GM23338 (cell line): ENCODE results near the gene AGAP1. TPM values are rescaled to one million over a fixed set of nuclear protein-coding genes. Genes with fewer than 3 reads are reported as not detected.
A peak's percentile ranks its signal among the peaks of the same experiment; 100 is the strongest.

Source experiments
- ATAC-seq: fragments of 200-7000 bp; cut with Tn5 transposase; 3 replicates; pipeline ENCODE4 v1.9.1; 2020
- DNase-seq: peaks from one replicate; pipeline ENCODE4 v3.0.0-alpha.2; 2015; ENCODE audit warnings: low spot score
- H2AFZ ChIP-seq: fragments of 200-600 bp; sonication (generic); 2 replicates; pipeline ENCODE4 v1.8.0; 2016; ENCODE audit warnings: antibody characterized with exemption, mild to moderate bottlenecking, moderate library complexity
- H3F3A ChIP-seq: fragments of 200-600 bp; sonication (generic); replicated peaks from 2 replicates; pipeline ENCODE4 v1.8.0; 2017; ENCODE audit warnings: antibody characterized with exemption, mixed run types, low read depth
- H3K27ac ChIP-seq: fragments of 200-600 bp; sonication (generic); 2 replicates; pipeline ENCODE4 v1.6.1; 2016; ENCODE audit warnings: low read depth
- H3K27me3 ChIP-seq: fragments of 200-600 bp; sonication (generic); 2 replicates; pipeline ENCODE4 v1.8.0; 2016; ENCODE audit warnings: mild to moderate bottlenecking, mixed run types, moderate library complexity; ENCODE audit not compliant: insufficient read depth
- H3K36me3 ChIP-seq: fragments of 200-600 bp; sonication (generic); 2 replicates; pipeline ENCODE4 v1.8.0; 2016; ENCODE audit warnings: mild to moderate bottlenecking; ENCODE audit not compliant: insufficient read depth
- H3K4me1 ChIP-seq: fragments of 200-600 bp; sonication (generic); 2 replicates; pipeline ENCODE4 v1.8.0; 2016; ENCODE audit warnings: mild to moderate bottlenecking, moderate library complexity; ENCODE audit not compliant: insufficient read depth
- H3K4me2 ChIP-seq: fragments of 200-600 bp; sonication (generic); 2 replicates; pipeline ENCODE4 v1.7.1; 2017; ENCODE audit warnings: mixed run types
- H3K4me3 ChIP-seq: fragments of 200-600 bp; sonication (generic); 2 replicates; pipeline ENCODE4 v1.6.1; 2016; ENCODE audit warnings: mixed run types
- H3K79me2 ChIP-seq: fragments of 200-600 bp; sonication (generic); replicated peaks from 2 replicates; pipeline ENCODE4 v1.8.0; 2017; ENCODE audit warnings: mild to moderate bottlenecking; ENCODE audit not compliant: insufficient read depth
- H3K9me2 ChIP-seq: fragments of 200-600 bp; sonication (generic); 2 replicates; pipeline ENCODE4 v1.8.0; 2017; ENCODE audit not compliant: insufficient read depth
- H4K20me1 ChIP-seq: fragments of 200-600 bp; sonication (generic); replicated peaks from 2 replicates; pipeline ENCODE4 v1.8.0; 2017; ENCODE audit warnings: mild to moderate bottlenecking; ENCODE audit not compliant: insufficient read depth
- H3K27ac Mint-ChIP-seq: 2 replicates; pipeline ENCODE4 v1.8.0; 2020; ENCODE audit warnings: inconsistent platforms, mild to moderate bottlenecking, moderate library complexity, mixed read lengths
- H3K27me3 Mint-ChIP-seq: 3 replicates; pipeline ENCODE4 v1.8.0; 2022; ENCODE audit warnings: low read depth, mild to moderate bottlenecking, moderate library complexity, mixed read lengths, inconsistent platforms; ENCODE audit not compliant: insufficient read depth, poor library complexity
- H3K36me3 Mint-ChIP-seq: 3 replicates; pipeline ENCODE4 v1.8.0; 2021; ENCODE audit warnings: low read depth, mild to moderate bottlenecking, inconsistent platforms, moderate library complexity, mixed read lengths
- H3K4me1 Mint-ChIP-seq: 3 replicates; pipeline ENCODE4 v1.8.0; 2020; ENCODE audit warnings: mild to moderate bottlenecking, inconsistent platforms, mixed read lengths
- H3K4me3 Mint-ChIP-seq: 3 replicates; pipeline ENCODE4 v1.8.0; 2021; ENCODE audit warnings: moderate library complexity, mild to moderate bottlenecking, inconsistent platforms, mixed read lengths
- H3K9me3 Mint-ChIP-seq: 3 replicates; pipeline ENCODE4 v1.8.0; 2020; ENCODE audit warnings: moderate library complexity, mild to moderate bottlenecking, inconsistent platforms, mixed read lengths
- CREB1 ChIP-seq: fragments of 250-450 bp; sonication (Bioruptor Pico); IDR thresholded peaks from 2 replicates; pipeline ENCODE4 v1.5.0; 2020; ENCODE audit warnings: low read depth, mild to moderate bottlenecking, moderate library complexity
- NANOG ChIP-seq: IDR thresholded peaks from 2 replicates; pipeline ENCODE4 v1.6.1; 2016; ENCODE audit warnings: antibody characterized with exemption, borderline replicate concordance
- POLR2AphosphoS5 ChIP-seq: IDR thresholded peaks from 2 replicates; pipeline ENCODE4 v1.6.1; 2016; ENCODE audit warnings: antibody characterized with exemption, low read depth
- STAT1 ChIP-seq: IDR thresholded peaks from one replicate; pipeline ENCODE4 v1.6.1; 2016; ENCODE audit warnings: antibody characterized with exemption; ENCODE audit not compliant: unreplicated experiment
- ZNF114 ChIP-seq: fragments of 250-450 bp; sonication (Bioruptor Pico); IDR thresholded peaks from 2 replicates; pipeline ENCODE4 v1.5.0; 2020; ENCODE audit warnings: mild to moderate bottlenecking, moderate library complexity
- ZNF331 ChIP-seq: fragments of 250-450 bp; sonication (Bioruptor Pico); IDR thresholded peaks from 2 replicates; pipeline ENCODE4 v1.5.0; 2020; ENCODE audit warnings: low read depth, mild to moderate bottlenecking, moderate library complexity
- polyA plus RNA-seq: library from polyadenylated mRNA; unstranded; fragments of >200 nt; fragmentation: Nextera tagmentation; extraction: Ambion mirVana; gene quantifications from 2 replicates; pipeline ENCODE4 v1.2.1, GENCODE V29; 2016
- total RNA-seq: library from RNA; depleted of rRNA; stranded (reverse); fragments of >200 nt; shearing (Covaris generic); gene quantifications from 2 replicates; pipeline ENCODE4 v1.2.3, GENCODE V29; 2014
- TF ChIP-seq, protein P1 (sequence below): IDR thresholded peaks from one replicate; pipeline ENCODE4 v1.6.1; 2018; ENCODE audit warnings: antibody characterized with exemption; ENCODE audit not compliant: unreplicated experiment
- TF ChIP-seq, protein P2 (sequence below), 2 experiments: fragments of 200-600 bp in 1 of 2; sonication (generic) in 1 of 2; conservative IDR thresholded peaks; 2 replicates each; pipeline versions ENCODE4 v1.5.1 to v1.6.1; 2016 to 2017; ENCODE audit warnings: antibody characterized with exemption in 2 of 2, low read depth in 2 of 2, mild to moderate bottlenecking in 2 of 2, moderate library complexity in 1 of 2

AGAP1 gene
- total and polyA plus RNA-seq, 2 experiments from 2014 or later: 13.3 to 27.9 TPM

DNA sequence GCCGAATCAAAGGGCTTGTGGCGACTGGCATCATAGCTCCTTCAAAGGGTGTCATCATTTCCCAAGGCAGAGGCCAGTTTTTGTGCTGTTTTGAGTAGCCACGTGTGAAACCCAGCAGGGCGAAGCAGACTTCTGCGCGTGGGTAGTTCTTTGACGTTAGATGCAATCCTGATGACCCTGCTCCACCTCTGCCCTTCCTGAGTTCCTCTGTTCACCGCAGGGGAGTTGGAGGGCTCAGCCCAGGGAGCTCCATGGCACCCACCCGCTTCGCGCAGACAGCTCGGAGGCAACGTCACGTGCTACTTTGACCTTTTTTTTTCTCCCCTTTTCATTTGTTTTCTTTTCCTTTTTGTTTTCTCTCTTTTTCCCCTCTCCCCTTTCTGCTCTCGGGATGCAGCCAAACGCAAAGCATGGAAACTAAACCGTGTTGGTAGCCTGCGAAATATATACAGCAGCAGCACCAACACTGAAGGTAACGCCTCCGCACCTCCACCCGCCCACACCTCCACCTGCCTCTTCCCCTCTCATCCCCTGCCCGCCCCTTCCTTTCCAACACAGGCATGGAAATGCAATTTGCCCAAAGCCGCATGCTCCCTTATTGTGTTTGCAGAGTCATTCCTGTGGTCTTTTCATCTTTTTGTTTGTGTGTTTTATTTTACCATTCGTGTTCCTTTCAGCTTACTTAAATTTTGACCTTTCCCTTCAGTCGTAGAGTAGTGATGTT is 520.7 kb downstream of the AGAP1 start (continued):
- TF ChIP-seq, protein P1, sequence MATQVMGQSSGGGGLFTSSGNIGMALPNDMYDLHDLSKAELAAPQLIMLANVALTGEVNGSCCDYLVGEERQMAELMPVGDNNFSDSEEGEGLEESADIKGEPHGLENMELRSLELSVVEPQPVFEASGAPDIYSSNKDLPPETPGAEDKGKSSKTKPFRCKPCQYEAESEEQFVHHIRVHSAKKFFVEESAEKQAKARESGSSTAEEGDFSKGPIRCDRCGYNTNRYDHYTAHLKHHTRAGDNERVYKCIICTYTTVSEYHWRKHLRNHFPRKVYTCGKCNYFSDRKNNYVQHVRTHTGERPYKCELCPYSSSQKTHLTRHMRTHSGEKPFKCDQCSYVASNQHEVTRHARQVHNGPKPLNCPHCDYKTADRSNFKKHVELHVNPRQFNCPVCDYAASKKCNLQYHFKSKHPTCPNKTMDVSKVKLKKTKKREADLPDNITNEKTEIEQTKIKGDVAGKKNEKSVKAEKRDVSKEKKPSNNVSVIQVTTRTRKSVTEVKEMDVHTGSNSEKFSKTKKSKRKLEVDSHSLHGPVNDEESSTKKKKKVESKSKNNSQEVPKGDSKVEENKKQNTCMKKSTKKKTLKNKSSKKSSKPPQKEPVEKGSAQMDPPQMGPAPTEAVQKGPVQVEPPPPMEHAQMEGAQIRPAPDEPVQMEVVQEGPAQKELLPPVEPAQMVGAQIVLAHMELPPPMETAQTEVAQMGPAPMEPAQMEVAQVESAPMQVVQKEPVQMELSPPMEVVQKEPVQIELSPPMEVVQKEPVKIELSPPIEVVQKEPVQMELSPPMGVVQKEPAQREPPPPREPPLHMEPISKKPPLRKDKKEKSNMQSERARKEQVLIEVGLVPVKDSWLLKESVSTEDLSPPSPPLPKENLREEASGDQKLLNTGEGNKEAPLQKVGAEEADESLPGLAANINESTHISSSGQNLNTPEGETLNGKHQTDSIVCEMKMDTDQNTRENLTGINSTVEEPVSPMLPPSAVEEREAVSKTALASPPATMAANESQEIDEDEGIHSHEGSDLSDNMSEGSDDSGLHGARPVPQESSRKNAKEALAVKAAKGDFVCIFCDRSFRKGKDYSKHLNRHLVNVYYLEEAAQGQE: no peak
- TF ChIP-seq ZNF331 (CRISPR knock-in tag): no peak

DNA sequence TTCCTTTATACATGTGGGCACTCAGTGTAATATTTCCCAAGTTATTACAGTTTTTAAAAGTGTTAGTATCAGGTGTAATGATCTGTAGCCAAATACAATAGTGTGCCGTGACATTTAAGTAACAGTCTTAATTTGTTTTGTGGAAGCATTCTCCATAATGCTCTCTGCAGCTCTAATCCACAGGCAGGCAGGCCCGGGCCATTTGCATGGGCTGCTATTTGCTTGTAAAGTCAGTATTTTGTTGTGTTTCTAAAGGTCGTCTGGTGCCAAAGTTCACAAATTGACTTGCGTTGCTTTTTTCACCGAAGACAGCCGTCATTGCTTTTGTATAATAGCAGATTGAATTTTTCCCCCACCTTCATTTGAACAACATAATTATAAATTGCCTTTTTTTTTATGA is 521.3 kb downstream of the AGAP1 start:
- no peaks in the 10 kb centered on the region for H3K36me3 ChIP-seq
- peak; percentile 33 for ATAC-seq
- no peaks in the 10 kb centered on the region; the same call in 1 of the 2 replicates for H3F3A ChIP-seq
- H3K79me2 ChIP-seq: no peaks in the 10 kb centered on the region
- no peak overlapping the region for H3K4me3 ChIP-seq
- H4K20me1 ChIP-seq: 0 out of 2 replicates have a peak, but pooled peaks cover 5% of the 10 kb centered on the region
- DNase-seq: peak; percentile 23
- H3K4me1 ChIP-seq: peaks cover 53% of the 10 kb centered on the region
- peak overlapping the region; percentile 40; the same call in 1 of the 2 replicates for H3K4me2 ChIP-seq
- Mint-ChIP-seq H3K27ac (peak overlapping the region; percentile 67), H3K4me1 (peaks cover 75% of the 10 kb centered on the region), H3K36me3 (no peaks in the 10 kb centered on the region), H3K27me3 (peaks cover 11% of the 10 kb centered on the region), H3K9me3 (no peaks in the 10 kb centered on the region), H3K4me3 (peak overlapping the region; percentile 51; the same call in 1 of the 3 replicates)
- H2AFZ ChIP-seq: no peak overlapping the region
- TF ChIP-seq ZNF331 (CRISPR knock-in tag) (no peak), POLR2AphosphoS5 (no peak), STAT1 (no peak), ZNF114 (no peak), CREB1 (CRISPR knock-in tag) (no peak), NANOG (no peak)
- TF ChIP-seq, protein P1: no peak
- TF ChIP-seq, protein P2, sequence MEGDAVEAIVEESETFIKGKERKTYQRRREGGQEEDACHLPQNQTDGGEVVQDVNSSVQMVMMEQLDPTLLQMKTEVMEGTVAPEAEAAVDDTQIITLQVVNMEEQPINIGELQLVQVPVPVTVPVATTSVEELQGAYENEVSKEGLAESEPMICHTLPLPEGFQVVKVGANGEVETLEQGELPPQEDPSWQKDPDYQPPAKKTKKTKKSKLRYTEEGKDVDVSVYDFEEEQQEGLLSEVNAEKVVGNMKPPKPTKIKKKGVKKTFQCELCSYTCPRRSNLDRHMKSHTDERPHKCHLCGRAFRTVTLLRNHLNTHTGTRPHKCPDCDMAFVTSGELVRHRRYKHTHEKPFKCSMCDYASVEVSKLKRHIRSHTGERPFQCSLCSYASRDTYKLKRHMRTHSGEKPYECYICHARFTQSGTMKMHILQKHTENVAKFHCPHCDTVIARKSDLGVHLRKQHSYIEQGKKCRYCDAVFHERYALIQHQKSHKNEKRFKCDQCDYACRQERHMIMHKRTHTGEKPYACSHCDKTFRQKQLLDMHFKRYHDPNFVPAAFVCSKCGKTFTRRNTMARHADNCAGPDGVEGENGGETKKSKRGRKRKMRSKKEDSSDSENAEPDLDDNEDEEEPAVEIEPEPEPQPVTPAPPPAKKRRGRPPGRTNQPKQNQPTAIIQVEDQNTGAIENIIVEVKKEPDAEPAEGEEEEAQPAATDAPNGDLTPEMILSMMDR (conservative IDR thresholded peaks at IDR 0.05; ENCODE audit: low read depth in 2 of 2): no peak
- no peaks in the 10 kb centered on the region for H3K9me2 ChIP-seq
- H3K27me3 ChIP-seq: no peaks in the 10 kb centered on the region; the same call in none of the 2 replicates
- H3K27ac ChIP-seq: no peak overlapping the region; the same call in 1 of the 2 replicates
